GM18499 (cell line): Measurements from ENCODE around the gene TPSB2.
"Not testable (repeated sequence)": the region's sequence is repeated elsewhere in the genome, so short reads cannot be mapped to it uniquely, and the experiment has no call there.

Source experiments
- ATAC-seq: cut with Tn5 transposase; IDR thresholded peaks from one replicate; pipeline ENCODE4 v1.9.1; 2021; ENCODE audit warnings: moderate number of reproducible peaks; ENCODE audit not compliant: insufficient read depth, unreplicated experiment

The TPSB2 gene

GRCh38 chr16:1230084-1230470, at the start of gene TPSB2:
TSS of gene TPSB2 (minus strand) at chr16:1230184. CDS start at chr16:1229951, 233 bp downstream.
- ATAC-seq, result not testable (repeated sequence)

- no peak for ATAC-seq
These were observed 49.3 kb upstream of the TPSB2 start for GRCh38 chr16:1279081-1279944.

GRCh38 chr16:1278477-1278876, 48.5 kb upstream of the TPSB2 start:
- ATAC-seq, result no peak

GRCh38 chr16:1277617-1278282, 47.8 kb upstream of the TPSB2 start:
- ATAC-seq, result no peak

- no peak for ATAC-seq
These were observed 47.2 kb upstream of the TPSB2 start for GRCh38 chr16:1277151-1277598.

- ATAC-seq, result no peak
These were observed 46.5 kb upstream of the TPSB2 start for GRCh38 chr16:1276580-1276878.

GRCh38 chr16:1275791-1276579, 46.0 kb upstream of the TPSB2 start:
- no peak for ATAC-seq

- ATAC-seq, result no peak
These were observed 44.8 kb upstream of the TPSB2 start for GRCh38 chr16:1274767-1275166.

- no peak for ATAC-seq
These were observed 43.8 kb upstream of the TPSB2 start for GRCh38 chr16:1273816-1274215.

GRCh38 chr16:1272453-1273198, 42.6 kb upstream of the TPSB2 start:
- no peak for ATAC-seq

- not testable (repeated sequence) for ATAC-seq
These were observed 41.9 kb upstream of the TPSB2 start for GRCh38 chr16:1271724-1272413.

- no peak for ATAC-seq
These were observed 41.4 kb upstream of the TPSB2 start for GRCh38 chr16:1271380-1271723.

- not testable (repeated sequence) for ATAC-seq
These were observed 39.4 kb upstream of the TPSB2 start for GRCh38 chr16:1269418-1269817.

- ATAC-seq, result no peak
These were observed 35.8 kb upstream of the TPSB2 start for GRCh38 chr16:1265826-1266225.

- no peak for ATAC-seq
These were observed 35.2 kb upstream of the TPSB2 start for GRCh38 chr16:1265090-1265630.

- no peak for ATAC-seq
These were observed 34.5 kb upstream of the TPSB2 start for GRCh38 chr16:1264345-1265089.

- ATAC-seq, result no peak
These were observed 33.8 kb upstream of the TPSB2 start for GRCh38 chr16:1263591-1264344.

GRCh38 chr16:1262846-1263221, 32.9 kb upstream of the TPSB2 start:
- ATAC-seq, result no peak
